ENCODE results near the gene TDRD7. TPM values are rescaled to one million over a fixed set of nuclear protein-coding genes. Genes with fewer than 3 reads are reported as not detected.

The TDRD7 gene
- total and polyA plus RNA-seq, 2 of the 13 experiments (the other 11 are each of a cell fraction or from before 2014, with no cell fraction given): 9.8 to 15.5 TPM

DNA sequence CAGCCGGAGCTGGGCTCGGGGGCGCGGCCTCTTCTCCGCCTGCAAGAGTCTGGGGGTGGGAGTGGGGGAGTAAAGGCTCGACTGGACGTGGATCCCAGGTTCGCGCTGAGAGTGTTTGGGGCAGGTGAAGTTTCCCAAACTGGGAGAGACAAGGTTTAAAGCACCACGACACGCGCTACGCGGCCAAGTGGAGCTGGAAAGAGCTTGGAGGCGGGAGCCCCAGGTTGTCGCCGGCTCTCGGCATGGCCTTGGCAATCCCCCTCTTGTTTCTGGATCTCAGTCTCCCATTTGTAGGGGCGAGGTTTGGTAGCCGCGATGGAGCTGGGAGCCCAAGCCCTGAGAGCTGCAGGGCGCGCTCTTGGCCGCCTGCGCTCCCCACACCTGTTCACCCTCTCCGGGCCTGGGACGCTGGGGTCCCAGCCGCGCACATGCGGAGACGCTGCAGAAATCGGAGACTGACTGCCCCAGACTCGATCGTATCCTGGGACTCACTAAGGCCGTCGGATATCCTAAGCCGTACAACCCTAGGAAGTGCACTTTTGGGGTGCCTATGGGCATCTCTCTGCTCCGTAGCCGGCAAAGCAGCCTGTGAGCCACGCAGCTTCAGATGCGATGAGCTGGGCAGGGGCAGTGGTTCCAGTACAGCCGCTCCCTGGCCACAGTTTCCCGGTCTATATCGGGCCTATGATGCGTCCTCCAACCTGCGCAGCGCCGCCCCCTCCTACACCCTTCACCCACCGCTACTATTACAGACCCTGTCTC lies 90.5 kb downstream of the TDRD7 start:
- H4K20me1 ChIP-seq (ENCODE audit: insufficient read depth, low read length): no peaks in the 10 kb centered on the region
- in situ Hi-C loops (cut with HindIII; ENCODE audit: extremely low pct_ligation_motif_present, low pct_unique_long_range_greater_than_20kb): no loop called here
- peaks cover 25% of the 10 kb centered on the region for H3K4me1 ChIP-seq (ENCODE audit: insufficient read depth, low read length)
- no peaks in the 10 kb centered on the region for H3K9me3 ChIP-seq (ENCODE audit: low read length)
- no peak for DNase-seq (ENCODE audit: low spot score)
- no peak overlapping the region for H2AFZ ChIP-seq (ENCODE audit: low read length)
- FAIRE-seq: no peak
- H3K79me2 ChIP-seq (ENCODE audit: insufficient read depth, low read length): no peaks in the 10 kb centered on the region
- no peaks in the 10 kb centered on the region for H3K36me3 ChIP-seq (replicated peaks in 1 of 2; ENCODE audit: control insufficient read depth in 1 of 2, insufficient read depth in 2 of 2, low read length in 2 of 2)
- peak overlapping the region; percentile 57 to 74 (median 73); a peak in 5 of 6 replicates for H3K4me3 ChIP-seq (replicated peaks in 1 of 3; ENCODE audit: insufficient read depth in 1 of 3, low read depth in 2 of 3, low read length in 3 of 3)
- BruUV-seq (replicated peaks): no TSS peak
- ChIA-PET POLR2A (interaction anchor here (1.0 to 1.2 kb wide), 3 partner anchors 95 to 130 kb away, joined by 3 to 4 read pairs (median 3); partner anchors contain the start of gene TSTD2), CTCF (ENCODE audit: low intra/inter-chr PET ratio, low total read pairs) (no interaction called here)
- no peak overlapping the region; the same call in 1 of the 2 replicates for H3K9ac ChIP-seq (ENCODE audit: insufficient read depth, low read depth, low read length)
- H3K4me2 ChIP-seq (ENCODE audit: low read depth, low read length): peak overlapping the region; percentile 79
- WGBS (ENCODE audit: low lambda C conversion rate): 13% methylated on average over 10 of the region's 49 CpGs
- H3K27ac ChIP-seq (ENCODE audit: extremely low read length, insufficient read depth, low read length): no peak overlapping the region
- intact Hi-C loops (cut with micrococcal nuclease; ENCODE audit: unreplicated experiment): no loop called here
- peaks cover 13 to 54% of the 10 kb centered on the region in 2 experiments; a peak in 4 of 5 replicates for H3K27me3 ChIP-seq (ENCODE audit: control insufficient read depth in 1 of 2, insufficient read depth in 2 of 2, low read length in 2 of 2)
- peak; percentile 72 for ATAC-seq
- TF ChIP-seq RFX3 (CRISPR knock-in tag; IDR thresholded peaks at IDR 0.05): no peak
- TF ChIP-seq TAF15 (IDR thresholded peaks at IDR 0.05; ENCODE audit: low read depth, low read length, poor library complexity, severe bottlenecking): no peak
- no peak for TF ChIP-seq MYC (CRISPR knock-in tag; IDR thresholded peaks at IDR 0.05; ENCODE audit: borderline replicate concordance)
- TF ChIP-seq, protein P1, sequence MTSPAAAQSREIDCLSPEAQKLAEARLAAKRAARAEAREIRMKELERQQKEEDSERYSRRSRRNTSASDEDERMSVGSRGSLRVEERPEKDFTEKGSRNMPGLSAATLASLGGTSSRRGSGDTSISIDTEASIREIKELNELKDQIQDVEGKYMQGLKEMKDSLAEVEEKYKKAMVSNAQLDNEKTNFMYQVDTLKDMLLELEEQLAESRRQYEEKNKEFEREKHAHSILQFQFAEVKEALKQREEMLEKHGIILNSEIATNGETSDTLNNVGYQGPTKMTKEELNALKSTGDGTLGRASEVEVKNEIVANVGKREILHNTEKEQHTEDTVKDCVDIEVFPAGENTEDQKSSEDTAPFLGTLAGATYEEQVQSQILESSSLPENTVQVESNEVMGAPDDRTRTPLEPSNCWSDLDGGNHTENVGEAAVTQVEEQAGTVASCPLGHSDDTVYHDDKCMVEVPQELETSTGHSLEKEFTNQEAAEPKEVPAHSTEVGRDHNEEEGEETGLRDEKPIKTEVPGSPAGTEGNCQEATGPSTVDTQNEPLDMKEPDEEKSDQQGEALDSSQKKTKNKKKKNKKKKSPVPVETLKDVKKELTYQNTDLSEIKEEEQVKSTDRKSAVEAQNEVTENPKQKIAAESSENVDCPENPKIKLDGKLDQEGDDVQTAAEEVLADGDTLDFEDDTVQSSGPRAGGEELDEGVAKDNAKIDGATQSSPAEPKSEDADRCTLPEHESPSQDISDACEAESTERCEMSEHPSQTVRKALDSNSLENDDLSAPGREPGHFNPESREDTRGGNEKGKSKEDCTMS (CRISPR knock-in tag; conservative IDR thresholded peaks at IDR 0.05): no peak
- TF ChIP-seq, protein P2, sequence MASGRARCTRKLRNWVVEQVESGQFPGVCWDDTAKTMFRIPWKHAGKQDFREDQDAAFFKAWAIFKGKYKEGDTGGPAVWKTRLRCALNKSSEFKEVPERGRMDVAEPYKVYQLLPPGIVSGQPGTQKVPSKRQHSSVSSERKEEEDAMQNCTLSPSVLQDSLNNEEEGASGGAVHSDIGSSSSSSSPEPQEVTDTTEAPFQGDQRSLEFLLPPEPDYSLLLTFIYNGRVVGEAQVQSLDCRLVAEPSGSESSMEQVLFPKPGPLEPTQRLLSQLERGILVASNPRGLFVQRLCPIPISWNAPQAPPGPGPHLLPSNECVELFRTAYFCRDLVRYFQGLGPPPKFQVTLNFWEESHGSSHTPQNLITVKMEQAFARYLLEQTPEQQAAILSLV (CRISPR knock-in tag; IDR thresholded peaks at IDR 0.05; ENCODE audit: borderline replicate concordance): no peak
- TF ChIP-seq ZNF777 (CRISPR knock-in tag; IDR thresholded peaks at IDR 0.05): peak; percentile 47; the same call in 1 of the 2 replicates
- no peak for TF ChIP-seq RNF2 (conservative IDR thresholded peaks at IDR 0.05; ENCODE audit: low read depth)
- no peak for TF ChIP-seq NFE2L2 (IDR thresholded peaks at IDR 0.05; ENCODE audit: low read length)
- TF ChIP-seq THAP11 (CRISPR knock-in tag; IDR thresholded peaks at IDR 0.05): no peak
- TF ChIP-seq ZNF850 (CRISPR knock-in tag; conservative IDR thresholded peaks at IDR 0.05): no peak
- TF ChIP-seq HCFC1 (IDR thresholded peaks at IDR 0.05; ENCODE audit: low read depth, low read length): no peak
- no peak for TF ChIP-seq DNMT3B (CRISPR knock-in tag; conservative IDR thresholded peaks at IDR 0.05)
- no peak for TF ChIP-seq KDM1A (CRISPR knock-in tag; IDR thresholded peaks at IDR 0.05)
- no peak for TF ChIP-seq KLF16 (CRISPR knock-in tag; IDR thresholded peaks at IDR 0.05)
- no peak for TF ChIP-seq ZFP36L2 (CRISPR knock-in tag; IDR thresholded peaks at IDR 0.05)
- TF ChIP-seq, protein P3, sequence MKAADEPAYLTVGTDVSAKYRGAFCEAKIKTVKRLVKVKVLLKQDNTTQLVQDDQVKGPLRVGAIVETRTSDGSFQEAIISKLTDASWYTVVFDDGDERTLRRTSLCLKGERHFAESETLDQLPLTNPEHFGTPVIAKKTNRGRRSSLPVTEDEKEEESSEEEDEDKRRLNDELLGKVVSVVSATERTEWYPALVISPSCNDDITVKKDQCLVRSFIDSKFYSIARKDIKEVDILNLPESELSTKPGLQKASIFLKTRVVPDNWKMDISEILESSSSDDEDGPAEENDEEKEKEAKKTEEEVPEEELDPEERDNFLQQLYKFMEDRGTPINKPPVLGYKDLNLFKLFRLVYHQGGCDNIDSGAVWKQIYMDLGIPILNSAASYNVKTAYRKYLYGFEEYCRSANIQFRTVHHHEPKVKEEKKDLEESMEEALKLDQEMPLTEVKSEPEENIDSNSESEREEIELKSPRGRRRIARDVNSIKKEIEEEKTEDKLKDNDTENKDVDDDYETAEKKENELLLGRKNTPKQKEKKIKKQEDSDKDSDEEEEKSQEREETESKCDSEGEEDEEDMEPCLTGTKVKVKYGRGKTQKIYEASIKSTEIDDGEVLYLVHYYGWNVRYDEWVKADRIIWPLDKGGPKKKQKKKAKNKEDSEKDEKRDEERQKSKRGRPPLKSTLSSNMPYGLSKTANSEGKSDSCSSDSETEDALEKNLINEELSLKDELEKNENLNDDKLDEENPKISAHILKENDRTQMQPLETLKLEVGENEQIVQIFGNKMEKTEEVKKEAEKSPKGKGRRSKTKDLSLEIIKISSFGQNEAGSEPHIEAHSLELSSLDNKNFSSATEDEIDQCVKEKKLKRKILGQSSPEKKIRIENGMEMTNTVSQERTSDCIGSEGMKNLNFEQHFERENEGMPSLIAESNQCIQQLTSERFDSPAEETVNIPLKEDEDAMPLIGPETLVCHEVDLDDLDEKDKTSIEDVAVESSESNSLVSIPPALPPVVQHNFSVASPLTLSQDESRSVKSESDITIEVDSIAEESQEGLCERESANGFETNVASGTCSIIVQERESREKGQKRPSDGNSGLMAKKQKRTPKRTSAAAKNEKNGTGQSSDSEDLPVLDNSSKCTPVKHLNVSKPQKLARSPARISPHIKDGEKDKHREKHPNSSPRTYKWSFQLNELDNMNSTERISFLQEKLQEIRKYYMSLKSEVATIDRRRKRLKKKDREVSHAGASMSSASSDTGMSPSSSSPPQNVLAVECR (CRISPR knock-in tag; IDR thresholded peaks at IDR 0.05; ENCODE audit: borderline replicate concordance): 0 out of 2 replicates have a peak, but pooled peaks have one; percentile 5
- TF ChIP-seq MTF2 (CRISPR knock-in tag; IDR thresholded peaks at IDR 0.05; ENCODE audit: borderline replicate concordance): peak; percentile 61; the same call in 1 of the 2 replicates
- TF ChIP-seq ZSCAN22 (CRISPR knock-in tag; IDR thresholded peaks at IDR 0.05): no peak

Data from HepG2 (cell line).